A549 (cell line): Measurements from ENCODE around the gene ANLN. TPM values are rescaled to one million over a fixed set of nuclear protein-coding genes. Genes with fewer than 3 reads are reported as not detected.

ENCODE experiments used
- ATAC-seq, 2 experiments: fragments of 200-7000 bp in 1 of 2; fragments of >200 bp in 1 of 2; cut with Nextera tagmentation in 1 of 2; cut with Tn5 transposase in 1 of 2; 3 replicates each; pipeline versions ENCODE4 v1.8.0 to v1.9.1; 2018 to 2020; ENCODE audit warnings: mild to moderate bottlenecking in 1 of 2, moderate library complexity in 1 of 2
- CTCF ChIA-PET: fragments of 300-600 bp; sonication (Branson Sonifier 250); formaldehyde crosslinking; extraction: SDS; loops from one replicate; lab custom pipeline; 2021; ENCODE audit warnings: antibody characterized with exemption, inconsistent platforms; lab: Yijun Ruan, JAX
- POLR2A ChIA-PET: fragments of 350-600 bp; formaldehyde crosslinking; extraction: SDS; loops from one replicate; lab custom pipeline; 2021; ENCODE audit warnings: antibody characterized with exemption, inconsistent platforms; lab: Yijun Ruan, JAX
- DNase-seq, 2 experiments: peaks; one replicate each; pipeline versions ENCODE4 v3.0.0 to v3.0.0-alpha.2; 2011 to 2016; ENCODE audit warnings: low read depth in 1 of 2, low spot score in 1 of 2
- FAIRE-seq: peaks from 2 replicates; lab custom pipeline; 2011; peaks lifted over from hg19 to GRCh38; lab: Jason Lieb, UNC
- H3K27ac ChIP-seq, 2 experiments: fragments of >200 bp; sonication (Bioruptor Twin); formaldehyde crosslinking; 3 replicates each; pipeline ENCODE4 v1.5.1; 2016 to 2017
- H3K4me1 ChIP-seq: fragments of >200 bp; sonication (Bioruptor Twin); formaldehyde crosslinking; 3 replicates; pipeline ENCODE4 v1.6.1; 2016
- H3K4me2 ChIP-seq: fragments of >200 bp; sonication (Bioruptor Twin); formaldehyde crosslinking; 3 replicates; pipeline ENCODE4 v1.6.1; 2016
- H3K4me3 ChIP-seq: fragments of >200 bp; sonication (Bioruptor Twin); formaldehyde crosslinking; 3 replicates; pipeline ENCODE4 v1.5.1; 2016
- H3K9me3 ChIP-seq: fragments of >200 bp; sonication (Bioruptor Twin); formaldehyde crosslinking; 3 replicates; pipeline ENCODE4 v1.6.1; 2016
- BHLHE40 ChIP-seq: IDR thresholded peaks from 2 replicates; pipeline ENCODE4 v1.6.1; 2012; ENCODE audit warnings: low read depth, low read length, inconsistent platforms
- CBX2 ChIP-seq: fragments of 200-600 bp; sonication (generic); IDR thresholded peaks from 2 replicates; pipeline ENCODE4 v1.6.1; 2016; ENCODE audit warnings: low read depth, mild to moderate bottlenecking, borderline replicate concordance
- CTCF ChIP-seq: fragments of >200 bp; sonication (Bioruptor Twin); formaldehyde crosslinking; IDR thresholded peaks from 3 replicates; pipeline ENCODE4 v1.5.1; 2016
- E2F6 ChIP-seq: IDR thresholded peaks from 2 replicates; pipeline ENCODE4 v1.6.1; 2012; ENCODE audit warnings: low read depth, borderline replicate concordance
- EHMT2 ChIP-seq: fragments of 200-600 bp; sonication (generic); IDR thresholded peaks from 2 replicates; pipeline ENCODE4 v1.6.1; 2016; ENCODE audit warnings: antibody characterized with exemption, low read depth, mild to moderate bottlenecking, moderate library complexity
- ESRRA ChIP-seq: fragments of 150-350 bp; IDR thresholded peaks from 2 replicates; pipeline ENCODE4 v1.6.1; 2014; ENCODE audit warnings: mild to moderate bottlenecking, low read length, borderline replicate concordance
- FOXS1 ChIP-seq: fragments of 250-450 bp; sonication (Bioruptor Pico); IDR thresholded peaks from 2 replicates; pipeline ENCODE4 v1.5.0; 2020; ENCODE audit warnings: mild to moderate bottlenecking, moderate library complexity
- HDAC2 ChIP-seq: fragments of 200-600 bp; sonication (generic); IDR thresholded peaks from 2 replicates; pipeline ENCODE4 v1.6.1; 2016
- KDM5A ChIP-seq: fragments of 200-600 bp; sonication (generic); IDR thresholded peaks from 2 replicates; pipeline ENCODE4 v1.6.1; 2016; ENCODE audit warnings: antibody characterized with exemption, mild to moderate bottlenecking
- MAFK ChIP-seq: fragments of 450-650 bp; IDR thresholded peaks from 2 replicates; pipeline ENCODE4 v1.6.1; 2014; ENCODE audit not compliant: partially characterized antibody
- NPAS2 ChIP-seq: fragments of 250-450 bp; sonication (Bioruptor Pico); IDR thresholded peaks from 2 replicates; pipeline ENCODE4 v1.8.0; 2022; ENCODE audit warnings: mild to moderate bottlenecking, moderate library complexity, borderline replicate concordance
- RAD21 ChIP-seq, 2 experiments: fragments of >200 bp in 1 of 2; sonication (Bioruptor Twin) in 1 of 2; formaldehyde crosslinking in 1 of 2; IDR thresholded peaks in 1 of 2; conservative IDR thresholded peaks in 1 of 2; 2 replicates in 1 of 2; 3 replicates in 1 of 2; pipeline ENCODE4 v1.6.1; 2012 to 2018; ENCODE audit warnings: inconsistent platforms in 1 of 2
- RARB ChIP-seq: fragments of 250-450 bp; sonication (Bioruptor Pico); IDR thresholded peaks from 2 replicates; pipeline ENCODE4 v1.8.0; 2021; ENCODE audit warnings: mild to moderate bottlenecking, moderate library complexity
- REST ChIP-seq: fragments of 200-600 bp; sonication (generic); IDR thresholded peaks from 2 replicates; pipeline ENCODE4 v1.6.1; 2016; ENCODE audit warnings: antibody characterized with exemption, mild to moderate bottlenecking, moderate library complexity
- RFX5 ChIP-seq: fragments of 450-650 bp; IDR thresholded peaks from 2 replicates; pipeline ENCODE4 v1.7.1; 2014; ENCODE audit warnings: antibody characterized with exemption, mild to moderate bottlenecking, moderate library complexity
- SMC3 ChIP-seq: fragments of >200 bp; sonication (Bioruptor Twin); formaldehyde crosslinking; IDR thresholded peaks from 3 replicates; pipeline ENCODE4 v1.6.1; 2018; ENCODE audit warnings: inconsistent platforms
- TFCP2L1 ChIP-seq: fragments of 250-450 bp; sonication (Bioruptor Pico); IDR thresholded peaks from 2 replicates; pipeline ENCODE4 v1.5.0; 2021; ENCODE audit warnings: mild to moderate bottlenecking
- WGBS: methylation state at CpG from one replicate; pipeline ENCODE4 v1.1.6; 2017; ENCODE audit errors: missing lambda C conversion rate; 5-methylcytosine and 5-hydroxymethylcytosine counted together
- polyA plus RNA-seq, 4 experiments: library from polyadenylated mRNA; depleted of rRNA in 3 of 4; stranded (reverse); fragments of >200 nt; fragmentation: RNase III in 1 of 4; extraction: RNeasy Plus Mini Kit Qiagen cat#74134 plus additional on column Dnase treatment in 1 of 4; gene quantifications; 2 replicates in 3 of 4; 3 replicates in 1 of 4; pipeline ENCODE4 v1.2.3, GENCODE V29; 2011 to 2017

The ANLN gene
- polyA plus RNA-seq, 2 of the 4 experiments (the other 2 are of a cell fraction), result 52.4 to 72.9 TPM

GRCh38 chr7:36472141-36472729, 82.6 kb downstream of the ANLN start (continued):
- TF ChIP-seq REST, result no peak
- TF ChIP-seq ESRRA, result no peak
- TF ChIP-seq TFCP2L1, result no peak
- no peak for TF ChIP-seq RFX5
- no peak for TF ChIP-seq CBX2
- TF ChIP-seq EHMT2, result no peak
- no peak for TF ChIP-seq RARB
- TF ChIP-seq E2F6, result no peak
- no peak for TF ChIP-seq HDAC2
- TF ChIP-seq NPAS2, result no peak
- TF ChIP-seq FOXS1, result no peak
- TF ChIP-seq KDM5A, result no peak

- 56% methylated on average over 10 of the region's 12 CpGs for WGBS
- ATAC-seq, result peak; percentile 85 to 91
These were observed 84.0 kb downstream of the ANLN start for GRCh38 chr7:36473454-36474282.

More at GRCh38 chr7:36473454-36474282, 84.0 kb downstream of the ANLN start:
- TF ChIP-seq CTCF (peak; percentile 63), RAD21 (conservative IDR thresholded peaks at IDR 0.05 in 1 of 2, IDR thresholded peaks at IDR 0.05 in 1 of 2) (peak; percentile 80 to 93), SMC3 (peak; percentile 72), BHLHE40 (no peak), MAFK (no peak)
- Histone ChIP-seq H3K9me3 (no peaks in the 10 kb centered on the region), H3K27ac (no peak overlapping the region), H3K4me2 (no peak overlapping the region), H3K4me3 (no peak overlapping the region), H3K4me1 (peaks cover 7% of the 10 kb centered on the region; the same call in 1 of the 3 replicates)
- no peak for FAIRE-seq
- DNase-seq, result peak; percentile 28 to 38
- CTCF ChIA-PET, result interaction anchor here (0.6 to 3.9 kb wide), 25 partner anchors 8 to 728 kb away, joined by 3 to 28 read pairs (median 3); no protein-coding TSS in a partner anchor
- POLR2A ChIA-PET, result no interaction called here
